Astrocyte of the spinal cord (primary cell): ENCODE results near the gene ABCG8.
"Not testable (repeated sequence)": the region's sequence is repeated elsewhere in the genome, so short reads cannot be mapped to it uniquely, and the experiment has no call there.

Source experiments
- DNase-seq: peaks from one replicate; pipeline ENCODE4 v3.0.0; 2011; ENCODE audit warnings: low read depth, low spot score
- H3K4me3 ChIP-seq: 2 replicates; pipeline ENCODE4 v1.5.1; 2011; ENCODE audit warnings: low read depth, mild to moderate bottlenecking, low read length, moderate library complexity
- CTCF ChIP-seq: IDR thresholded peaks from 2 replicates; pipeline ENCODE4 v1.5.1; 2012; ENCODE audit warnings: low read depth, mild to moderate bottlenecking, low read length, inconsistent platforms
- in situ Hi-C: cut with HindIII; loops from 2 replicates; pipeline ENCODE4 v1.10.0; 2017; ENCODE audit warnings: low sequenced_read_pairs

ABCG8 gene

GRCh38 chr2:43898838-43899346 is 60.1 kb downstream of the ABCG8 start:
- no peak overlapping the region for H3K4me3 ChIP-seq
- DNase-seq, result no peak
- in situ Hi-C loops, result no loop called here
- TF ChIP-seq CTCF, result no peak

GRCh38 chr2:43899589-43899988 is 60.8 kb downstream of the ABCG8 start:
- no peak overlapping the region for H3K4me3 ChIP-seq
- no peak for TF ChIP-seq CTCF
- in situ Hi-C loops, result no loop called here
- peak; percentile 55 for DNase-seq

- peak; percentile 67 for DNase-seq
- in situ Hi-C loops, result no loop called here
- no peak overlapping the region for H3K4me3 ChIP-seq
- TF ChIP-seq CTCF, result no peak
These were observed 66.6 kb downstream of the ABCG8 start for GRCh38 chr2:43905371-43905803.

GRCh38 chr2:43905871-43906270 is 67.1 kb downstream of the ABCG8 start:
- peak; percentile 44 for DNase-seq
- in situ Hi-C loops, result no loop called here
- TF ChIP-seq CTCF, result no peak
- no peak overlapping the region for H3K4me3 ChIP-seq

GRCh38 chr2:43906448-43907109 is 67.8 kb downstream of the ABCG8 start:
- no peak for DNase-seq
- H3K4me3 ChIP-seq, result no peak overlapping the region
- in situ Hi-C loops, result no loop called here
- TF ChIP-seq CTCF, result no peak

GRCh38 chr2:43911136-43911790 is 72.5 kb downstream of the ABCG8 start:
- H3K4me3 ChIP-seq, DNase-seq, in situ Hi-C loops: not testable (repeated sequence)

GRCh38 chr2:43924463-43924862 is 85.7 kb downstream of the ABCG8 start:
- in situ Hi-C loops, result no loop called here
- no peak overlapping the region for H3K4me3 ChIP-seq
- no peak for DNase-seq
- no peak for TF ChIP-seq CTCF
